Ecto neural progenitor cell (in vitro differentiated cells): ENCODE data around the gene ME1.
A peak's percentile ranks its signal among the peaks of the same experiment; 100 is the strongest.
"Not testable (repeated sequence)": the region's sequence is repeated elsewhere in the genome, so short reads cannot be mapped to it uniquely, and the experiment has no call there.

Experiments
- DNase-seq: peaks from one replicate; pipeline ENCODE4 v3.0.0-alpha.2; 2018; ENCODE audit warnings: low spot score

Gene ME1

DNA sequence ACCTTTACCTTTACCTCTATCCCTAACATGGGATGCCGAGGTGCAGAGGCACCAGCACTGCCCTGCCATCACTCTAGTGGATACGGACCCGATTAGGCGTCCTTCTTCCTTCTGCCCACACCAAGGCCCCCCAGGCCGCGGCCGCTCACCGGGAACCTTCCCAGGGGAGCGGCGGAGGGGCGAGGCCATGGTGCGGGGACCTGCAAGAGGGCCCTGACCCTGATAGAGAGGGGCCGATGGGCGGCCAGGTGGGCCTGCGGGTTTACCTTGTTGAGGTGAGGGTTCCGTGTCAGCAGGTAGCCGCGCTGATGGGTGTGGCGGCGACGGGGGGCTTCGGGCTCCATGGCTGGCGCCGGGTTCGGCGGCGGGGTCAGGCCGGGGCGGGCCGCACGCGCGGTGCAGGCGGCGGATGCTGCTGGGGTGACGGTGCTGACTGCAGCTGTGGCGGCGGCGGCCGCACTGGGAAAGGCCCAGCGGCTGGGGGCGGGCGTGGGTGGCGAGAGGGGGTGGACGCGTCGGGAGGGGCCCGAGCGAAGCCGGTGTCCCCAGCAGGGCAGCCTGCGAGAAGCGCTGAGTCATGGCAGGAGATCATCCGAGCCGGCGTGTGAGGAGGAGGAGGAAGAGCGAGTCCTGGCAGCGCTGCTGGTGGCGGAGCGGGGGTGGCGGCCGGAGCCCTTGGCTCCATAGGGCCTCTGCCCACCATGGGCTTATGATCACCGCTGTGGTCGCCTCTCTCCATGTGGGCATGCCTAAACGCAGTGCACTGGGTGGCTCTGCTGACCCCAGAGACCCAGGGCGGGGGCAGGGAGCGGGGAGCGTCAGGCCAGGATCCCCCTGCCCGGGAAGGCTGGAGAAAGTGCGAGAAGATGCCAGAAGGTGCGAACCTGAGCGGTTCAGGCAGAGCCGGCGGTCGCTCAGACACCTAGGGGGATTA, at the start of gene ME1:
Gene ME1, minus strand, starts transcription at position 441 of the 934 bp plus-strand sequence. Its CDS starts 97 bp downstream, at position 344.
- DNase-seq: peak; percentile 86

DNA sequence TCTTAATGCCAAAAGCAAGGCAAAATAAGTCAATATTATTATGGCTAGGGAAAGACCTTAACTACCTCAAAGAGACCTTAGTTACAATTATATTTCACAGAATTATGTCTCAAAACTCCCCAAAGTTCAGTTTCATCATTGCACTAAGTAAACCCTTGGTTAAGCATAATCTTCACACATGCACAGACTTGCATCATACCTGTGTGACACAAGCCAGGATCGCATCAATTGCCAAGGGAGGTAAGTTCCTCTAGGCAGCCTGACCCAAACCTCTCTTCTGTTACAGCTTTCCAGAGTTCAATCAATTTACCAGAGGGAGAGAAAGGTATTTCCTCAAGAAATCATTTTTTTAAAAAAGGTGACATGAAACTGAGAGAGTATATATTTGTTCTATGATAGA, 49.6 kb upstream of the ME1 start:
- no peak for DNase-seq

DNA sequence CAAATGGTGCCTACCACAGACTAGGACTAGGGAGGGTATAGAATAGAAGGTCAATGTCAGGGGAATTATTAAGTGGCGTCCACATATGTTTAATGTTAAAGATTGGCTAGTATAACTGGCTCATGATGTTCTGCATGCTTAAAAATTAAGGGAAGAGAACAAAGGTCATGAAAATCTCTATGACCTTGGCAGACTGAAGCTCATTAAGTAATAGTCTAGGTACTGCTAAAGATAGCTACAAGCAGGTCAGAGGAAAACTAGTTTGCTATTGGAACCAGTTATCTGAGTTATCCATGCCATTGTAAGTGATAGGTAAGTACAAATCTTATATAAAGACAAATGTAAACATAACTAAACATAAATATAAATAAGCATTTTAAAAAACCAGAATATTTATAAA, 48.5 kb upstream of the ME1 start:
- DNase-seq: no peak

DNA sequence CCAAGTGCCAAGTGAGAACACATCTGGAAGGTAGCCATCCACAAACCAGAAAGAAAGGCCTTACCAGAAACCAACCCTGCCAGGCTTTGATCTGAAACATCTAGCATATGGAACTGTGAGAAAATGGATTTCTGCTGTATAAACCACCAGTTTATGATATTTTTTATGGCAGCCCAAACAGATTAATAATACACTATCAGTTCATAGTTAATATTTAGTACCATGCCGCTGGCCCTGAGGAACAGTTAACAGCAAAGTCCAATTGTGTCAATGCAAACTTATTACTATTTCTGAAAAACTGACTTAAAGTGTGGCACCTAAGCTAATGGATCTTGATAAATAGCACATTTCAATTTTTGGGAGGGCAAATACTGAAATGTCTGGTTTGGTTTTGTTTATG, 46.1 kb upstream of the ME1 start:
- DNase-seq: no peak

DNA sequence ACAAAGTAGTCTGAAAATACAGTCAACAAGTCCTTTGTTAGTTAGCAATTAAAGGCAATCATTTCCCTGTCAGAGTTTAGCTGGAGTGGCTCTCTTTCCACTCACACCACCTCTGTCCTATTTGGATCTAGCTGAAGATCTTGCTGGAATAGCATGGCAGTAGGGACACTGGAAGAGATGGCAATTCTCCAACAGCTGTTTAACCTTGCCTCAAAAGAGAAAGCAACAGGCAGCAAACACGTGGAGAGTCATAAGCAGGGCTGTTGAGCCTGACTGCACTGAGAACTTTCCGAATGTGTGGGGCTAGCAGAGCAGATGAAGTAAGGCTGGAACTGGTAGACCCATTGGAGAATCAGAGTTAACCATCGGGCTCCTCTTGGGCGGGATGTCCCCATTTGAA, 43.5 kb upstream of the ME1 start:
- DNase-seq: no peak

DNA sequence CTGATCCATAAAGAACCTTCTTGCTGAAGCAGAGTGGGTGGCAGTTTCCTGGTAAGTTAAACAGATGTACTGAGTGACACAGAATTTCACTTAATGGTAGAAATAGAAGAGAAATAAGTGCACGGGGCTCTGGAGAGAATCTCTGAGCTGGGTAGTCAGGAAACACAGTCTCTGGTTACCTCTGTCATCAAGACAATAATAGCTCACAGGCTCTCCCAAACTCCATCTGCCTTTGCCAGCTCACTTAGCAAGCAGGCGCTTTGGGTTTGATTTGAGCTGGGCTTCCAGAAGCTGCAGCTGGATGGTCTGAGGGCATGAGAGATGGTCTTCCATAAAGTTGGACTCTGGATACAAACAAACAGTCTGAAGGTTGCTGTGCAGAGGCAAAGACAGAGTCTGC, 41.9 kb upstream of the ME1 start:
- DNase-seq: no peak

DNA sequence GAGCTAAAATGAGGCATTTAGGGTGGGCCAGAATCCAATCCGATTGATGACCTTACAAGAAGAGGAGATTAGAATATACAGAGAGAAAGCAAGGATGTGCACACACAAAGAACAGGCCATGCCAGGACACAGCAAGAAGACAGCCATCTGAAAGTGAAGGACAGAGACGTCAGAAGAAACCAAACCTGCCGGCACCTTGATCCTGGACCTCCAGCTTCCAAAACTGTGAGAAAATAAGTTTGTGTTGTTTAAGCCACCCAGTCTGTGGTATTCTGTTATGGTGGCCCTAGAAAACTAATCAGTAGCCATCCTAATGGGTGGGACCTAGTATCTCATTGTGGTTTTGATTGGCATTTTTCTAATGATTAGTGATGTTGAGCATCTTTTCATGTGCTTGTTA, 39.7 kb upstream of the ME1 start:
- DNase-seq: no peak

DNA sequence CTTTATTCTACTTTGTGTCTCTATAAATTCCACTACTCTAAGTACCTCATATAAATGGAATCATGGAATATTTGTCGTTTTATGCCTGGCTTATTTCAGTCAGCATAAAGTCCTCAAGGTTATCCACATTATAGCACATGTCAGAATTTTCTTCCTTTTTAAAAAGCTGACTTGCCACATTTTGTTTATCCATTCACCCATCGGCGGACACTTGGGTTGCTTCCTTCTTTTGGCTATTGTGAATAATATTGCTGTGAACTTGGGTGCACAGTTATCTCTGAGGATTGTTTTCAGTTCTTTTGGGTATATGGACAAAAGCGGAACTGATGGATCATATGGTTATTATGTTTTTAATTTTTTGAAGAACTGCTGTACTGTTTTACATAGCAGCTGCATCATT, 39.1 kb upstream of the ME1 start:
- DNase-seq: no peak

DNA sequence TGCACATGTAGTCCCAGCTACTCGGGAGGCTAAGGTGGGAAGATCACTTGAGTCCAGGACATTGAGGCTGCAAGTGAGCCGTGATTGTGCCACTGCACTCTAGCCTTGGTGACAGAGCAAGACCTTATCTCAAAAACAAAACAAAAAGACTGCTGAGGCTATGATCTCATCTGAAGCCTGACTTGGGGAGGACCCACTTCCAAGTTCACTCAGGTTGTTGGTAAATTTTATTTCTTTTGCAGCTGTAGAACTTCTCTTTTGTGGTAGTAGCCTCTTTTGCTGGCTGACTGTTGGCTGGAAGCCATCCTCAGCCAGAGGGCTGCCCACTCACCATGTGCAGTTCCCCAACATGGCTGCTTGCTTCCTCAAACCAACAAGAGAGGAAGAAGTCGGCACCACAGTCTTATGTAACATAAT, 36.8 kb upstream of the ME1 start:
- no peak for DNase-seq

DNA sequence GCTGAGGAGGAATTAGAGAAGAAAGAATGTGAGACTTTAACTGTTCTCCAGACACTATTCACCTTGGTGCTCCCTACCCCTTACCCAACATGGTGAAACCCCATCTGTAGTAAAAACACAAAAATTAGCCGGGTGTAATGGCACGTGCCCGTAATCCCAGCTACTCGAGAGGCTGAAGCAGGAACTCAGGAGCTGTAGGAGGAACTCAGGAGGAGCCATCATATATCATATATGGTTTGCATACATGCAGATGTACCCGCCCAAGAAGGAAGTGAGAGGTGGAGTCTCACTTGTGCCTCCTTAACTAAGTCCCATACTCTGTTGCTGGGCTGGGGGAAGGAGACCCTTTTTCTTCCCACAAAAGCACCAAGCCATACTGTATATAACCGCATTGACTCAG, 35.5 kb upstream of the ME1 start:
- no peak for DNase-seq

DNA sequence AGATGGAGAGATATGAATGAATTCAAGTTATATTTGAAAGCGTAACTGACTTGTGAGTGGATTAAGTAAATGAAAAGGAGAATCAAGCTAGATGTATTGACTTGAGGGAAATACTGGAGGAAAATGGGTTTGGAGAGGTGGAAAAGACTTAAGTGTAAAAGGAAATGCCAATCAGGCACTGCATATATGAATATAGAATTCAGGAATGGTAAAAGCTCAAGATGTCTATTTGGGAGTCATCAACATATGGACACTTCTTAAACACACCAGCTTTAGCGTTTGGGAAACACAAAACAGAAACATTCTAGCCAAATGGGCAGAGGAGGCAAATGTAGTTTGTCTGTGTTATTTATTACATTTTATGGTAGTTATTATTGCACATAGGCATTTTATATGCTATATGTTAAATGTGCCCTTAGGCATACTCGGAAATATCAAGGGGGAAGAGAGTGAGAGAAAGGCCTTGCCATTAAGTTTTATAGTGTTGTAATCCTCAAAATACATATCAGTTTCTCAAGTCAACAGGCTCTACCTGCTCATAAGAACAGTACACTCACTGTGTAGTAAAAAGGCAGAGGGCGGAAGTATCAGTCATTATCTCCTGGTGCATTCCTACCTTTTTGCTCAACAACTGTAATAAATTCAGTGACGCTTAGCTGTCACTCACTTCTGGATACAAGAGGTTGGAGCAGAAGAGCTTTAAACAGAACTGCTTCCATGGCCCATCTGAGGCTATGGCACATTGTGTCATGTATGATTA, 33.7 kb upstream of the ME1 start:
- no peak for DNase-seq

DNA sequence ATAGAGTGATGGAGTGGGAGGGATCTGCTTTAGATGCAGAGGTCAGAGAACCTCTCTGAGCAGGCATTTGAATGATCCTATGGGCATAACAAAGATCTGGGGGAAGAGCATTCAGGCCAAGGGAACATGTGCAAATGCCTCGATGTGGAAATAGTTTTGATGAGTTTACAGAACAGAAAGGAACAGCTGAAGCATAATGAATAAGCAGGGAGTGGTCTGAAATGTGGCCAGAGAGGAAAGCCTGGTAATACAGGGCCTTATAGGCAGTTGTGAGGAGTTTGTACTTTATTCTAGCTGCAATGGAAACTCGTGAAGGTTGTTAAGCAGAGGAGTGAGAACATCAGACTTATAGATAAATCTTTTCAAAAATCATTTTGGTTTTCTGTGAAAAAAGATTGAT, 33.0 kb upstream of the ME1 start:
- no peak for DNase-seq

DNA sequence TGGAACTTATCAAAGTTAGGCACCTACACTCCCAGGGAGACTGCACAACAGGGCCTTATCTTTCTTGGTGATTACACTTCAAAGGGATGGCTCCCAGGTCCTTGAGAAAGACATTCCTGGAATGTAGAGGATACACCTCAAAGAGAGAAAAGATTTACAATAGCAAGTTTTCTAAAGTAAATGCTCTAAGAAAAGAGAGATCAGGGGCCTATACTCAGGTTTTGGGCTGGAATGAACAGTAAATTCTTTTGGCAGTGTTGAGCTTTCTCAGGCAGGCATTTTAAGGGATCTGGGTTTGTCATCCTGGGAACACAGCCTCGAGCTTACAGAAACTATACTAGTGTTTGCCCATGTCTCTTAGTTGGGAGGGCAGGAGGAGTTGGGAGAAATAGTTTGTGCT, 31.7 kb upstream of the ME1 start:
- no peak for DNase-seq

DNA sequence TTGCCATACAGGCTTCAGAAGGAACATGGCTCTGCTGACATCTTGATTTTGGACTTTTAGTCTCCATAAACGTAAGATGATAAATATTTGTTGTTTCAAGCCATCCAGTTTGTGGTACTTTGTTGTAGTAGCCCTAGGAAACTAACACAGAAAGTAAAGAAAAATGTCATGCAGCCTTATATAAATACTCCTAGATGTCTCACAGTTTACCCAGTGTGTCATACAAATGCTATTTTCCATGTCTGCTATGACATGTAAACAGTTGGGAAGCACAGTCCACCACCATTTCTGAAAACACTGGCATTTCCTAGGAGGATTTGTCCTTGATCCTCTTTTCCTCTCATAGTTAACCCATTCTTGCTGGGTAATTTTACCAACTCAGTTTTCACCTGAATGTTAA, 30.6 kb upstream of the ME1 start:
- DNase-seq: no peak

DNA sequence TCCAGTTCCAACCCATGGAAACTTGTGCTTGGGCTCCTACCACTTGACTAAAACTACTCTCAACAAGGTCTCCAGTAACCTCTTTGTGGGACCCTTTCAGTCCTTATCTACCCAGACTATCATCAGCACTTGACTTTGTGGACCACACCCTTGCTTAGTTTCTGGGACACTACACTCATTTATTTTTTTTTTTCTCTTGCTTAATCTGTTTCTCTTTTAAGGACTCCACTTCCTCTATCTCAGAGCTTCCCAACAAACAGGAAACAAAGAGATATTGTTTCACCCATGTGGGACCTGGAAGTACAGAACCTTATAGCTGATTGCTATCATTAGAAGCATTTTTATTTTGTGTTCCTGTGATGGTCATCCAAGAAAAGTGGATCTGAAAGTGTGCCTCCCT, 28.8 kb upstream of the ME1 start:
- DNase-seq: no peak

DNA sequence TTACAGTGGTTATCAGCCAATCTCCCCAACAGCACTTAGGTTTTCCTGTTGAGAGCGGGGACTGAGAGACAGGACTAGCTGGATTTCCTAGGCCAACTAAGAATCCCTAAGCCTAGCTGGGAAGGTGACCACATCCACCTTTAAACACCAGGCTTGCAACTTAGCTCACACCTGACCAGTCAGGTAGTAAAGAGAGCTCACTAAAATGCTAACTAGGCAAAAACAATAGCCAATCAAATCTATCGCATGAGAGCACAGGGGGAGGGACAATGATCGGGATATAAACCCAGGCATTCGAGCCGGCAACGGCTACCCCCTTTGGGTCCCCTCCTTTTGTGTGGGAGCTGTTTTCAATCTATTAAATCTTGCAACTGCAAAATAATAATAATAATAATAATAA, 19.2 kb upstream of the ME1 start:
- DNase-seq: not testable (repeated sequence)

DNA sequence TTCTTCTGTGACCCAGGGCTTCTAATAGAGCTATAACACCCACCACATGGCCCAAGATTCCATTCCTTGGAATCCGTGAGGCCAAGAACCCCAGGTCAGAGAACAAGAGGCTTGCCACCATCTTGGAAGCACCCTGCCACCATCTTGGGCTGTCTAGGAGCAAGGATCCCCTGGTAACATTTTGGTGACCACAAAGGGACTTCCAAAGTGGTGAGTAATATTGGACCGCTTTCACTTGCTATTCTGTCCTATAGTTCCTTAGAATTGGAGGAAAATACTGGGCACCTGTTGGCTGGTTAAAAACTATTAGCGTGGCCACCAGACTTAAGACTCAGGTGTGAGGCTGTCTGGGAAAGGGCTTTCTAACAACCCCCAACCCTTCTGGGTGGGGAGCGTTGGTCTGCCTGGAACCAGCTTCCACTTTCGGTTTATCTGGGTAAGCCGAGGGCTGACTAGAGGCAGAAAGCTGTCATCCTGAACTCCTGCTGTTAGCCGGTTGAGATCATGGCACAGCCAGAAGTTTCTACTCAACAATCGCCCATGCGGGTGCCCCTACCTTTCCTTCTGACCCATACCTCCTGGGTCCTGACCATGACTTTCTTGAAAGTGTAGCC, 13.3 kb upstream of the ME1 start:
- DNase-seq: not testable (repeated sequence)

DNA sequence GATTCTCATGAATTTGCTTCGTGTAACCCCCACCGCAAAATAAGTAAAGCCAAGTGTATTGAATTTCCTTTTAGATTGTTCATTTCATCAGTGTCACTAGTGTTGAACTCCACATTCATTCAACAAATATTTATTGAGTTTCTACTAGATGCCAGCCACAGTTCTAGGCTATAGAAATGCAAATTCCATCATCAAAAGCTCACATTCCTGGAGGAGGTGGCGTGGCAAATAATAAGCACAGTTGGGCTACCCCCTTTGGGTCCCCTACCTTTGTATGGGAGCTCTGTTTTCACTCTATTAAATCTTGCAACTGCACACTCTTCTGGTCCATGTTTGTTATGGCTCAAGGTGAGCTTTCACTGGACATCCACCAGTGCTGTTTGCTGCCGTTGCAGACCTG, 12.7 kb upstream of the ME1 start:
- no peak for DNase-seq

DNA sequence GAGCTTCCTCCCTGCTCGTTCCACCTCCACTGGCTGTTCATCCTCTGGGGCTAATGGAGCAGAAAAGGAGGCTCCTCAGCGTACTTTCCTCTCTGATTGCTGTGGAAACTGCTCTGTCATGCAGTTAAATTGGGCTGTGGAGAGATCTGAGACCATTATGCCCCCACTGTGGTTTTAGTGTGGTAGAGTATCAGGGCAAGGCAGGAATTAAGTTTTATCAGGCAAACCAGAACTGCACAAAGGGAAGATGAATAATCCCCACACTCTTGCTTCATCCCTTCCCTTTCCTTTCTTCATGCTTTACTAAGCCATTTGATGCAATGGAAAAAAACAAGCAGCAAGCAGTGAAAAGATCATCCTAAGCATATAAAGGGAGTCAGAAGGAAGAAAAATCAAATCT, 11.9 kb upstream of the ME1 start:
- DNase-seq: no peak

DNA sequence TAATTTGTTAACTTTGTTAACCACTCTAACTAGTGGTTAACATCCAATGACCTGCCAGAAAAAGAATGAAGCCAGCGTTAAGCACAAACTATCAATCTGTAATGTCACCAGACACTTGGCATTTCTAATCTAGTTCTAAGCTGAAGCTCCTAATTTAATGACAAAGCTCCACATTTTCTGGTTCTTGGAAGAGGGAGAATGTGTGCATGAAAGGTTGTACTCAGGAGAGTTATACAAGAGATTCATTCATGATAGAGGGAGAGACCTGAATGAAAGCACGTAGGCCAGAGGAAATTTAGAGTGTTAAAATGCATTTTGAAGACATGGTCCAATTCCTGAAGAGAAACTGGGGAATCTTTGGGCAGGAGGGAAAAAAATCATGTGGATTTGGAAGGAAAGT, 8.3 kb upstream of the ME1 start:
- DNase-seq: no peak

DNA sequence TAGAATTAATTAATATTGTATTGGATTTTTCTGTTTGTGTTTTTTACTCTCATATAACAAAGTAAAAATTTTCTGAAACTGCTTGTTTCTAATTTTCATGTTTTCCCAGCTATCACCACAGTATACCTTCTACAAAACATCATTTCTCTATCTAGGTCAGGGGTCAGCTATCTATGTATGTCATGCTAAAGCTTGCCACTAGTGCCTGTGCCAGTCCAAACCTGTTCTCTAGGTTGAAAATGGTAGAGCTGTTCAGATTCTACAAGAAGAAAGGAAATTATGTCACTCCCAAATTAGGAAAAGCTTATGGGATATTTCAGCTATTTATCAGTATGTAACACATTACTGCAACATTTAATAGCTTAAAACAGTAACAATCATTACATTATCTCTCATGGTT, 5.8 kb upstream of the ME1 start:
- DNase-seq: no peak

DNA sequence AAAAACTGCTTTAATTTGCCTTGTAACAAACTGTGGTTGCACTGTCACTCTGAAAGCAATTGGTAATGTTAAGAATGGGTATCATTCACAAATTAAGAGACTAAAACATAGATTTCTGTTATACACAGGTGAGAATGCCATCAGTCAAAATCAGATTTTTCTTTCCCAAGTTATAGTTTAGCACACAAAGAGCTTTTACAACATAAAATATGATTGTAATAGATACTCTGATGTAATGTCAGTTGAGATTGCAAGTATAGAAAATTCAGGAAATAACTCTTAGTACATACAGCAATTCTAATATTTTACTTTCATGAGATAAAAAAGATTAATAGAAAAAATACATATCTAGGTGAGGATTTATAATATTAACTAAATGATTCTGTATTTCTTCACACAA, 2.3 kb upstream of the ME1 start:
- DNase-seq: no peak

DNA sequence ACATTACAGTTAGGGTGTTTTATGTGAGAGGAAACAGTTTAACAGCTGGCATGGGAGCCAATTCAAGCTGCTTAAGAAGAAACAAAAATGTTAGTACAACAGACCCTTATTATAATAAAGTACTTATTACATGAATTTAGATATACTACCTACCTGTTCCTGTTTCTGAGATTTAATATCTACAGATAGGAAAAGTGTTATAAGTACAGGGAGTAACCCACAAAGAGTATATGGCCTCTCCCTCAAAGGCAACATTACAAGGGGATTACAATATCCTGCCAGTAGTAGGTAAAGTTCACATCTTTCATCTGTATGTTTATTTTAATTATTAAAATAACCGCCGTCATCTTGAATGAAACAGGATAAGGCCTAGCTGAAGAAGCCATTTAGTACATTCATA, 1.8 kb upstream of the ME1 start:
- no peak for DNase-seq
